Osteoblast (primary cell): ENCODE measurements around the gene SLC12A7. TPM values are rescaled to one million over a fixed set of nuclear protein-coding genes. Genes with fewer than 3 reads are reported as not detected.
A peak's percentile ranks its signal among the peaks of the same experiment; 100 is the strongest.
"Not testable (repeated sequence)": the region's sequence is repeated elsewhere in the genome, so short reads cannot be mapped to it uniquely, and the experiment has no call there.

Experiments
- DNase-seq: peaks from one replicate; pipeline ENCODE4 v3.0.0; 2011; ENCODE audit warnings: low spot score, mixed read lengths; ENCODE audit not compliant: insufficient read length; ENCODE audit errors: missing footprints
- H2AFZ ChIP-seq: 2 replicates; pipeline ENCODE4 v1.6.0; 2011; ENCODE audit warnings: mild to moderate bottlenecking, low read length
- H3K27ac ChIP-seq: 2 replicates; pipeline ENCODE4 v1.5.1; 2011; ENCODE audit warnings: mild to moderate bottlenecking, low read depth, low read length, moderate library complexity
- H3K27me3 ChIP-seq: 2 replicates; pipeline ENCODE4 v1.6.0; 2012; ENCODE audit warnings: mild to moderate bottlenecking, control low read depth, inconsistent platforms, low read length, moderate library complexity; ENCODE audit not compliant: insufficient read depth
- H3K36me3 ChIP-seq: 2 replicates; pipeline ENCODE4 v1.5.1; 2011; ENCODE audit warnings: mild to moderate bottlenecking, low read length, control low read depth, moderate library complexity; ENCODE audit not compliant: insufficient read depth
- H3K4me1 ChIP-seq: 2 replicates; pipeline ENCODE4 v1.5.1; 2011; ENCODE audit warnings: mild to moderate bottlenecking, low read length, control low read depth, moderate library complexity; ENCODE audit not compliant: insufficient read depth
- H3K4me2 ChIP-seq: 2 replicates; pipeline ENCODE4 v1.6.0; 2011; ENCODE audit warnings: mild to moderate bottlenecking, low read length; ENCODE audit not compliant: insufficient read depth
- H3K4me3 ChIP-seq: fragments of 200-600 bp; sonication (generic); 3 replicates; pipeline ENCODE4 v1.5.1; 2012; ENCODE audit warnings: mild to moderate bottlenecking, low read length, inconsistent platforms; ENCODE audit not compliant: insufficient read depth
- H3K79me2 ChIP-seq: 2 replicates; pipeline ENCODE4 v1.6.0; 2012; ENCODE audit warnings: mild to moderate bottlenecking, low read length, control low read depth, inconsistent platforms; ENCODE audit not compliant: insufficient read depth
- H3K9me3 ChIP-seq: 2 replicates; pipeline ENCODE4 v1.5.1; 2011; ENCODE audit warnings: low read depth, low read length, control low read depth
- H4K20me1 ChIP-seq: 2 replicates; pipeline ENCODE4 v1.6.0; 2012; ENCODE audit warnings: mild to moderate bottlenecking, low read length, control low read depth; ENCODE audit not compliant: insufficient read depth
- total RNA-seq: library from RNA; depleted of rRNA; stranded (reverse); fragments of >200 nt; gene quantifications from 2 replicates; pipeline ENCODE4 v1.2.3, GENCODE V29; 2012
- TF ChIP-seq, protein P1 (sequence below): IDR thresholded peaks from 2 replicates; pipeline ENCODE4 v1.5.1; 2011; ENCODE audit warnings: mild to moderate bottlenecking, low read depth, low read length, moderate library complexity; ENCODE audit errors: extremely low read depth

SLC12A7 gene
- total RNA-seq, 1 donor: 6.9 TPM

DNA sequence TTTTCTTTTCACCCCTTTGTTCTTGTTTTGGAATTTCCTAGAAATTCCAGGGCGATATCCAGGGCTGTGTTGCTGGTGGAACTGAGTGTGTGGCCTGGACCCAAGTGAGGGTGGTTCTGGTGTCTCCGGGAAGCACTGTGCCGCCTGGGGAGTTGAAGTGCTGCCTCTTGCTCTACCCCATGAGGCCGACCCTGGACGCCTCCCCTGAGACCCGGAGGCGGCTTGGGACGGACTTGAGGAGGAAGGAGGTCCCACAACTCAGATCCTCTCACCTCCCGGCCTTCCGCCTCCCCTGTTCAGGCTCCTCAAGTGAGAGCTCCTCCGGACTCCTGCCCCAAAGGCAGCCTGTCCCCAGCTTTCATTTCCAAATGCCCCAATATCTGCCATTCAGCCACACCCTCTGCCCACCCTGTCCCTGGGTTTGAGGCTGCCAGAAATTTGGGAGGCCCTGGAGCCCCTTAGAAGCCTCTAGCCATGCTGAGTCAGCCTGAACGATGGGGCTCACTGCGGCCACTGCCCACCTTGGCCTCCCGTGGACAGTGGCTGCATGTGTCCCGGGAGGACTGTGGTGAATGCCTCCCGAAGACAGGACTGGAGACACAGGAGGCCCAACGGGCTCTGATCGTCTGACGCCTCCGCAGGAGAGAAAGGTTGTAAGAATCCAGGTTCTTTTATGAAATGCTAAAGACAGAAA lies 46.9 kb upstream of the SLC12A7 start:
- no peaks in the 10 kb centered on the region for H3K4me1 ChIP-seq

DNA sequence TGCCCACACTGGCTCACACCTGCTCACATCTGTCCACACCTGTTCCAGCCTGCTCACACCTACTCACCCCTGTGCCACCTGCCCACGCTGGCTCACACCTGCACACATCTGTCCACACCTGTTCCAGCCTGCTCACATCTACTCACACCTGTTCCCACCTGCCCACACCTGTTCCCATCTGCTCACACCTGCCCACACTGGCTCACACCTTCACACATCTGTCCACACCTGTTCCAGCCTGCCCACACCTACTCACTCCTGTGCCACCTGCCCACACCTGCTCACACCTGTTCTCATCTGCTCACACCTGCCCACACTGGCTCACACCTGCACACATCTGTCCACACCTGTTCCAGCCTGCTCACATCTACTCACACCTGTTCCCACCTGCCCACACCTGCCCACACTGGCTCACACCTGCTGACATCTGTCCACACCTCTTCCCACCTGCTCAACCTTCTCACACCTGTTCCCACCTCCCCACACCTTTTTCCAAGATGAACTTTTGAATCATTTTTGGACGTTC lies 45.7 kb upstream of the SLC12A7 start:
- H3K9me3 ChIP-seq, H3K4me1 ChIP-seq, H3K79me2 ChIP-seq, H4K20me1 ChIP-seq, DNase-seq, H2AFZ ChIP-seq, H3K36me3 ChIP-seq, H3K4me3 ChIP-seq, H3K27ac ChIP-seq, H3K4me2 ChIP-seq: not testable (repeated sequence)
- H3K27me3 ChIP-seq: peaks cover 32% of the 10 kb centered on the region

More for the DNA sequence above, 46.9 kb upstream of the SLC12A7 start:
- H2AFZ ChIP-seq: no peak overlapping the region
- peaks cover 4% of the 10 kb centered on the region for H3K9me3 ChIP-seq
- H3K4me2 ChIP-seq: no peak overlapping the region
- H3K36me3 ChIP-seq: no peaks in the 10 kb centered on the region
- no peak for DNase-seq
- no peak overlapping the region for H3K27ac ChIP-seq
- H4K20me1 ChIP-seq: no peaks in the 10 kb centered on the region
- H3K79me2 ChIP-seq: no peaks in the 10 kb centered on the region
- peaks cover 21% of the 10 kb centered on the region for H3K27me3 ChIP-seq
- TF ChIP-seq, protein P1, sequence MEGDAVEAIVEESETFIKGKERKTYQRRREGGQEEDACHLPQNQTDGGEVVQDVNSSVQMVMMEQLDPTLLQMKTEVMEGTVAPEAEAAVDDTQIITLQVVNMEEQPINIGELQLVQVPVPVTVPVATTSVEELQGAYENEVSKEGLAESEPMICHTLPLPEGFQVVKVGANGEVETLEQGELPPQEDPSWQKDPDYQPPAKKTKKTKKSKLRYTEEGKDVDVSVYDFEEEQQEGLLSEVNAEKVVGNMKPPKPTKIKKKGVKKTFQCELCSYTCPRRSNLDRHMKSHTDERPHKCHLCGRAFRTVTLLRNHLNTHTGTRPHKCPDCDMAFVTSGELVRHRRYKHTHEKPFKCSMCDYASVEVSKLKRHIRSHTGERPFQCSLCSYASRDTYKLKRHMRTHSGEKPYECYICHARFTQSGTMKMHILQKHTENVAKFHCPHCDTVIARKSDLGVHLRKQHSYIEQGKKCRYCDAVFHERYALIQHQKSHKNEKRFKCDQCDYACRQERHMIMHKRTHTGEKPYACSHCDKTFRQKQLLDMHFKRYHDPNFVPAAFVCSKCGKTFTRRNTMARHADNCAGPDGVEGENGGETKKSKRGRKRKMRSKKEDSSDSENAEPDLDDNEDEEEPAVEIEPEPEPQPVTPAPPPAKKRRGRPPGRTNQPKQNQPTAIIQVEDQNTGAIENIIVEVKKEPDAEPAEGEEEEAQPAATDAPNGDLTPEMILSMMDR: no peak
- no peak overlapping the region for H3K4me3 ChIP-seq

DNA sequence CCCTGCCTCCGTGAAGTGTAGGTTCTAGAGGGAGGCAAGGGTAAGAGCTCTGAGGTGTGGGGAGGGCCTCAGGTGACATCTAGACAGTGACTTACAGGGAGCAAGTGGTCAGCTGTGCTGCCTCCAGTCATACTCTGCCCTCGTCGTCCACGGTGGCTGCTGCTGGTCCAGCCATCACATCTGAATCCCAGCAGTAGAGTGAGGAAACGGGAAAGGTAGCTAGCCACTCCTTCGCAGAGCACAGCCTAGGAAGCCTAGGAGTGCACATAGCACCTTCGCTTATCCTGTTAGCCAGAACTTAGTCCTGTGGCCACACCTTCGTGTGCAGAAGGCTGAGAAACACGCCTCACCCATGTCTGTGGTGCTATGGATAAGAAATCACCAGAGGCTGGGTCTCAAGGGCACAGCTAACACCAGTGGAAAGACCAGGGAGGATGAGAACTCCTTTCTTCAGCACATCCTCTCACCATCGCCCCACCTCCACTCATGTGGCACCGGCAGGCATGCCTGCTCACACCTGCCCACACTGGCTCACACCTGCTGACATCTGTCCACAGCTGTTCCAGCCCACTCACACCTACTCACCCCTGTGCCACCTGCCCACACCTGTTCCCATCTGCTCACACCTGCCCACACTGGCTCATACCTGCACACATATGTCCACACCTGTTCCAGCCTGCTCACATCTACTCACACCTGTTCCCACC lies 45.0 kb upstream of the SLC12A7 start:
- Histone ChIP-seq H3K27me3 (peaks cover 38% of the 10 kb centered on the region), H3K4me3 (no peak overlapping the region), H4K20me1 (no peaks in the 10 kb centered on the region), H3K4me1 (no peaks in the 10 kb centered on the region), H2AFZ (no peak overlapping the region), H3K9me3 (peaks cover 4% of the 10 kb centered on the region), H3K36me3 (no peaks in the 10 kb centered on the region), H3K27ac (no peak overlapping the region), H3K79me2 (no peaks in the 10 kb centered on the region), H3K4me2 (no peak overlapping the region)
- peak; percentile 72 for DNase-seq
- TF ChIP-seq, protein P1: no peak

DNA sequence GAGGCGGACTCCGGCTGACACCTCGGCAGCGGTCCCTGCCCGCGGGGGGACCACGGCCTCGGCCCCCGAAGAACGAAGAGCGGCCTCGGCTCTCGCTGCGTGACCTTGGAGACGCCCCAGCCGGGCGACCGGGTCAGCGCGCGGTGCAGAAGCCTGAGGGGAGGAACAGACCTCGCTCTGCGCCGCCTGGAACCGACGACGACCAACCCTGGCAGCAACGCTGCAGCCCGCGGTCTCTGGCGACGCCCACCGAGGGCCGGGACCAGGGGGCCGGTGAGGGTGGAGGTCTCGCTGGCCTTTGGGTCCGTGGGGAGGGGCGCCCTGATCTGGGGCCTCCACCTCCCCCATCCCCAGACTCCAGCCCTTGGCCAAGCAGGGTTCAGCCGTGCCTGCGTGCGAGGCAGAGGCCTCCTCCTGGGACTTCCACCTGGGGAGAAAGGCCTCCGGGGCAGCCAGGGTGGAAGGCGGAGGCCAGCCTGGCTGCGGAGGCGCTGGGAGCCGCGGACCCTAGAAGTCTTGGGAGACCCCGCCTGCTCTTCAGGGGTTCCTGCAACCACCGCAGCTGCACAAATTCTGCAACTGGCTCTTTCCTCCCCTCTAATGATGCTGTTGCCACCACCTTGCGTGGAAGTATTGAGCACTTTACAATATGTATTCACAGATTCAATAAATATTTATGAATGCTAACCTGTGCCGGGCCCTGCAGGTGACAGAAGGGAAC lies 44.3 kb upstream of the SLC12A7 start:
- Histone ChIP-seq H2AFZ (no peak overlapping the region), H3K27ac (no peak overlapping the region), H3K9me3 (peaks cover 4% of the 10 kb centered on the region), H4K20me1 (no peaks in the 10 kb centered on the region), H3K4me1 (no peaks in the 10 kb centered on the region), H3K27me3 (peaks cover 43% of the 10 kb centered on the region), H3K4me2 (no peak overlapping the region), H3K79me2 (no peaks in the 10 kb centered on the region), H3K4me3 (no peak overlapping the region), H3K36me3 (no peaks in the 10 kb centered on the region)
- DNase-seq: peak; percentile 86
- TF ChIP-seq, protein P1: no peak
